NK-92 (cell line): ENCODE results near the gene FAM163B.

Source experiments
- DNase-seq: peaks from one replicate; lab custom pipeline; 2025; ENCODE audit not compliant: unreplicated experiment; lab: John Stamatoyannopoulos, UW

FAM163B gene

DNA sequence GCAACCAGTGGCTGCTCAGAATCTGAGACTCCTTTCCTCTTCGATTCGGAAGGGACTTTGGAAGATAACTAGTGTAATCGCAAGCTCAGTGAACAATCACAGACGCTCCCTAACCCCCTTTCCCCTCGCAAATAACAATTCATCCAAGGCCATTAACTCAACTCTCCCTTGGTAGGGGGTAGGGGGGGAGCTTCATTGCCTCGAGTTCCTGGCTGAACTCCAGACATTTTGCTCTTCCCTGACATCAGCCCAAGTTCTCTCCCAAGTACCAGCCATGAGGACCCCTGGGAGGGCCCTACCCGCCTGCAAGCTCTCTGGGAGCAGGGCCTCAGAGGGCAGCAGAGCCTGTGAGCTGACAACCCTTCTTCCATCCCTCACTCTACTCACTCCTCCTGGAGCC lies 8.4 kb downstream of the FAM163B start:
- no peak for DNase-seq

DNA sequence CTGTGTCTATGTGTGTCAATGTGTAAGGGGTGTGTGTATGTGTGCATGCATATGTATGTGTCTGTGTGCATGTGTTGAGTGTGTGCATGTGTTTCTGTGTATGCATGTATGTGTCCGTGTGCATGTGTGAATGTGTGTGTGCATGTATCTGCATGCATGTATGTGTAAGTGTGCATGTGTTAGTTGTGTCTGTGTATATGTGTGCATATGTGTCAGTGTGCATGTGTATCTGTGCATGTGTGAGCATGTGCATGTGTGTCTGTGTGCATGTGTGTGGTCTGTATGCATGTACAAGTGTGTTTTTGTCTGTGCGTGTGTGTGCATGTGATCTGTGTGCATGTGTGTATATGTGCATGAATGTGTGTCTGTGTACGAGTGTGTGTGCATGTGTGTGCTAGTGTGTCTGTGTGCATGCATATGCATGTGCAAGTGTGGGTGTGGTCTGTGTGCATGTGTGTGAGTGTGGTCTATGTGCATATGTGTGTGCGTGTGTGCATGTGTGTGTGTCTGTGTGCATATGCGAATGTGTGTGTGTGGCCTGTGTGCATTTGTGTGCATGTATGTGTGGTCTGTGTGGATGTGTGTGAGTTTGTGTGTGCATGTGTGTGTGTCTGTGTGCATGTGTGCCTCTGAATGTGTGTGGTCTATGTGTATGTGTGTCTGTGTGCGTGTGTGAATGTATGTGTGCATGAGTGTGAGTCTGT lies 9.6 kb downstream of the FAM163B start:
- no peak for DNase-seq

DNA sequence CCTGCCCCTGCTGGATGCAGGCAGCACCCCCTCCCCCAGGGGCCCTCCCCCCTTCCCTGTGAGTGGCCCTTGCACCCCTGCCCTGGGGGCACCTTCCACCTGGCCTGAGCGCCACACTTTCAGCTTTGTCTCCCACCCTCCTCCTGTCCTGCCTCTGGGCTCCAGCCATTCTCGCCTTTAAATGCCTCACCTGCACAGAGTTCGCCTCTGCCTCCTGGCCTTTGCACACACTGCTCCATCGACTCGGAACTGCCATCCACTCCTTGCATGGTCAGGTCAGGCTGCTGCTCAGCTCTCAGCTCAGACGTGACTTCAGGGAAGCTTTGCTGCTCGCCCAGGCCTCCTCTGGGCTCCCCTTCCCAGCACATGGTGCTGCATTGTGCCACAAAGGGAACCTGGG lies 10.2 kb downstream of the FAM163B start:
- no peak for DNase-seq

DNA sequence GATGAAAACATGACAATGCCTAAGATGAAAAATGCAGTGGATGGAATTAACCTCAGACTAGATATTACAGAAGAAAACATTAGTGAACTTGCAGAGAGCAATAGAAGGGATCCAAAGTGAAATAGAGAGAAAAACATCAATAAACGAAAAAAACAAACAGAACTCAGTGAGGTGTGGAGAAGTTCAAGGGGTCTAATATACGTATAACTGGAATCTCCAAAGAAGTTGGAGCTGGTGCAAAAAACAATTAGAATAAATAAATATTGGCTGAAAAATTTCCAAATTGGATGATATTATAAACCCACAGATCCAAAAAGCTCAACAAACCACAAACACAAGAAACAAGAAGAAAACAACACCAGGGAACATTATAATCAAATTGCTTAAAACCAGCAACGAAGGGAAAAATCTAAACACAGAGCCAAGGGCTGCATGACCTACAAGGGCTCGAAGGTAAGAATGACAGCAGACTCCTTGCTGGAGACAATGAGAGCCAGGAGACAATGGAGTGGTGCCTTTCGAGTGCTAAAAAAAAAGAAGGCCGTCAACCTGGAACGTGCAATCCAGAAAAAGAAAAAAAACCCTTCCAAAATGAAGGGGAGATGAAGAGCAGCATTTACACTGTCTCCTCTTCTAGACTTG lies 11.8 kb downstream of the FAM163B start:
- DNase-seq = no peak

DNA sequence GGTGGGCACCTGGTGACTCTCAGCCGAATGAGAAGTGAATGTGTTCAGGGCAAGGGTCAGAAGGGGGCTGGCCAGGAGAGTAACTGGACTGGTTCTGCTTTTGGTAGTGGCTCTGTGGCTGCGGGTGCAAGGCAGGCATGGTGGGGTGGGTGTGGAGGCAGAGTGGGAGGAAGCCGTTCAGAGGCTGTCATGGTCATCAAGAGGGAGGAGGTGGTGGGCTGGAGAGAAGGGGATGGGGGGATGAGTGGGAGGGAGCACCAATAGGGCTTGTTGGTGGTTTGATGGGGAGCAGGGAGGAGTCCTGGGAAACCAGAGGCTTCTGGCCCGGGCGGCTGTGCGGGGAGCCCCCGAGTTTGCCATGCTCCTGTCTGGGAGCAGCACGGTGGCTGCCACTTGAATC lies 13.3 kb downstream of the FAM163B start:
- no peak for DNase-seq

DNA sequence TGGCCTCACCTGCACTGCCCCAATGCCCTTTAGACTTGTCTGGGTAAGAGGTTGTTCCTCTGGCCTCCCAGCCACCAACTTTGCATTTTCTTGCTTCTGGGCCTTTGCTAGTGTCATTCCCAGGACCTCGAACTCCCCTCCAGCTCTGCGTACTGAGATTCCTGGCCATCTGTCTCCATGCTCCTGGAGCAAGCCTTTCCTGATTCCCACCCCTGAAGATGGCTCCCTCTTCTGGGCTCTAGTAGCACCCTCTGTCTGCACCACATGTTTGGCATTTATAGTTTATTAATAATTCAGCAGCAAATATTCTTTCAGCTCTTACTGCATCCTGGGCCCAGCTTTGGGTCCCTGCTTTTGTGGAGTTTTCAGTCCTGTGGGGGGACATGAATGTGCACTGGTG lies 14.9 kb downstream of the FAM163B start:
- no peak for DNase-seq

DNA sequence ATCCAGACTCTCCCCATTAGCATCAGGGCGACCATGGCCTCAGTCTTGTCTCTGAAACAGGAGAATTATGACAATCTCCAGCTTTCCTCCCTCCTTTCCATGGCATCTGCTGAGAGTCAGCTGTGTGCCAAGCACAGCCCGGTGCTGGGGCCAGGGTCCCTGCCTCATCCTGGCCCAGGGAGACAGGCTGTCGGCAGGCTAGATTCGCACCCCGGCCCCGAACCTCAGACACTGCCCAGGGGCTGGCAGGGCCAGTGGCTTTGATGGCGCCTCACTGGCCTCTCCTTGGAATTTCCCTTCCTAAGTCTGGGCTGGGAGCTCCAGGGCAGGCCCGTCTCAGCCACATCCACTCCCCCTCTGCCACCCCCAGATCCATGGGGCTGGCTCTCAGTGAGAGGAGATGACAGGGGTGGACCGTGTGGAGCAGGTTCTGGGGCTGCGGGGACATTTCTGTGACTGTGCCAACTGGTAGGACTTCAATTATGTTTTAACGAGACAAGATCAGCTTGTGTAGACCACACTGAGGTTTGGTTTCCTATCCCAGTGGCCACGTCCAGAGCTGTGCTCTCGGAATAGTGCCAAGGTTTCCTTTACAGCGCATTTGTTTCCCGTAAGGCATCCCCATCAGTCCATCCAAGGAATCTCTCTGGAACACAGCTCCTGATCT lies 15.5 kb downstream of the FAM163B start:
- no peak for DNase-seq

DNA sequence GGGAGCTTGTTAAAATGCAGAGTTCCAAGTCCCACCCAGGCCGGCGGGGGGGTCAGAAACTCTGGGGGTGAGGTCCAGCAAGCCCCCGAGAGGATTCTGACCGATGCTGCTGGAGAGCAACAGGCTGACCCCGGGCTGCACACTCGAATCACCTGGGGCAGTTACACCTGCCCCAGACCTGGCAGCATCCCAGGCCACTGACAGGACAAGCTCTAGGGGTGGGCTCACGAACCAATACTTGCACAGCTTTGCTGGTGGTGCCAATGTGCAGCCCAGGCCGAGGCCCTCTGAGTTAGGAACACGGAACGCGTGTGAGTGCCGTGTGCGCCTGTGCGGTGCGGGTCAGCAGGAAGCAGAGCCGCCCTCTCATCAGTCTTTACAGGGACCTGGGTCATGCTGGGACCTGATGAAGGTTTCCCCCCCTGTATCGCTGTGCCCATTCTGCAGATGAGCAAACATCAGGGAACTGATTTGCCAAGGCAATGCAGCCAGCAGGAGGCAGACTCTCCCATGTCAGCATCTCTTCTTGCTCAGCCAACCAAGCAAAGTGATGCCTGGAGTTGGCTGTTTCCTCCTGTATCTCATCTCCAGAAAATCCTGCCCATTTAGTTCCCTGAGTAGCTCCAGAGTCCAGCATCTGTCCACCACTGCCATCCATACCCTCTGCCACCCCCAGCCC lies 16.3 kb downstream of the FAM163B start:
- DNase-seq = no peak

DNA sequence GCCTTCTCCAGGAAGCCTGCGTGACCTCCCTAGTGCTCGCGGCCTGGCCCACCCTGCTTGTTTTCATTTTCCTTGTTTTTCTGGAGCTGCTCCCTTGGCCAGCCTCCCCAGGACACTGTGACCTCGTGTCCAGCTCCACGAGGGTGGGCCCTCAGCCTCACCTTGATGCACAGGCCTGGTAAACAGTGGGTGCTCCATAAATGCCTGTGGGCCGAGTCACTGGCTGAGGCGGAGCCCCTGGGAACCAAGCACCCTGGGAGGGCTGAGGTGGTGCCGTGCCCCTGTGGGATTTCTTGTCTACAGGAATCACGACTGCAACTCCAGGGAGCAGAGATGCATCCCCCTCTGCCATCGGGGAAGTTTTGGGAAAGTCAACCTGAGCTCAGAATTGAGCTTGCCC lies 17.2 kb downstream of the FAM163B start:
- DNase-seq = no peak

DNA sequence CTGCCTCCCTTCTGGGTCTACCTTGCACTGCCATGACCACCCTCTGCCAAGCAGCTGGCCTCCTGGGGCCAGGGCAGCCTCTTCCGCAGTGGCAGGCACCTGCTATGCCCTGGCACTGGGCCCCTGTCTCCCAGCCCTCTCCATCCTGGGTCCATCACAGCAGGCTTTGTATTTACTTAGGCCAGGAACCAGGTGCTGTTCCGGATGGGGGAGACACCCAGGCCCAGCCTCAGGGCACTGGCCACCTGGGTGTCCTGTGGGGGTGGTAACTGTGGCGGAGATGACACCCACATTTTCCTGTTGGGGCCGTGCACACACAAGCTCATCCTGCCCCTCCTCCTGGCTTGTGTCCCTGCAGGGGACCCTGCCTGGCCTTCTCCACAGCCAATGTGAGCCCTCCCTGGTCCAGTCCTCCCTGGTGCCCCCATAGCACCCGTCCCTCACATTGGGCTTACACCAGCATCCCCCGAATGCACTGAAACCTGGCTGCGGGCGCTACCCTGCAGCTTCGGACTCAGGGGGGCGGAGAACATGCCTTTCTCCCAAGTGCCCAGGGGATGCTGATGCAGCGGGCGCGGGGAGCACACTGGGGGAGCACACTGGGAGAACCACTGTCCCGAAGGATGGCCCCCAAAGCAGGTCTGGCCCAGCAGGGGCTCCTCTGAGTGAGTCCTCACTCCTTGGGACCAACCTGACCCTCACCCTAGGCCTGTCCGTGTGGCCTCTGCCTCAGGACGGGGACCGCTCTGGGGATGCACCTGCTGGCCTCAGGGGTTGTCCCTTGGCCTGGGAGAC lies 17.9 kb downstream of the FAM163B start:
- DNase-seq = no peak

DNA sequence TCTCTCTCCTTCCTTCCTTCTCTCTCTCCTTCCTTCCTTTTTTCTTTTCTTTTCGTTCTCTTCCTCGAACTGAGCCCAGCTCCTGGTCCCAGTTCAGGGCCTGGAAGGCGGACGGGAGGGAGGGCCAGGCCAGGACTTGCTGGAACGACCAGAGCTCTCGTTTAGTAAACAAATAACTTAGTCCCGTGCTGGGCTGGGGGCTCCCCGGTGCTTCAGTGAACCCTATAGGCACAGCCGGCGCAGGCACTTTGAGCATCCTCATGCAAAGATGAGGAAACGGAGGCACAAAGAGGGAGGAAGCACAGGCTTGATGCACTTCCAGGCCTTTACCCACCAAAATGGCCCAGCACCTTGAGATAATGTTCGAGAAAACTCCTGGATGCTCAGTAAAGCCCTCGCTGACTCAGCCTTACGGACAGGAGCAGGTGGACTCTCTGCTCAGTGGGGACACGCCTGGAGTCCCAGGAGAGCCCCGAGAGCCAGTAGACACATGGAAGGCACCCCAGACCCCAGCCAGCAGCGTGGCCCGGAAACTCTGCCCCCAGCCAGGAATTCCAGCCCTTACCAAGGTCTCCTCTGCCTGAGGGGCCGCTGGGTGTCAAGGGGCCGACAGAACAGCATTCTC lies 18.8 kb downstream of the FAM163B start:
- no peak for DNase-seq

DNA sequence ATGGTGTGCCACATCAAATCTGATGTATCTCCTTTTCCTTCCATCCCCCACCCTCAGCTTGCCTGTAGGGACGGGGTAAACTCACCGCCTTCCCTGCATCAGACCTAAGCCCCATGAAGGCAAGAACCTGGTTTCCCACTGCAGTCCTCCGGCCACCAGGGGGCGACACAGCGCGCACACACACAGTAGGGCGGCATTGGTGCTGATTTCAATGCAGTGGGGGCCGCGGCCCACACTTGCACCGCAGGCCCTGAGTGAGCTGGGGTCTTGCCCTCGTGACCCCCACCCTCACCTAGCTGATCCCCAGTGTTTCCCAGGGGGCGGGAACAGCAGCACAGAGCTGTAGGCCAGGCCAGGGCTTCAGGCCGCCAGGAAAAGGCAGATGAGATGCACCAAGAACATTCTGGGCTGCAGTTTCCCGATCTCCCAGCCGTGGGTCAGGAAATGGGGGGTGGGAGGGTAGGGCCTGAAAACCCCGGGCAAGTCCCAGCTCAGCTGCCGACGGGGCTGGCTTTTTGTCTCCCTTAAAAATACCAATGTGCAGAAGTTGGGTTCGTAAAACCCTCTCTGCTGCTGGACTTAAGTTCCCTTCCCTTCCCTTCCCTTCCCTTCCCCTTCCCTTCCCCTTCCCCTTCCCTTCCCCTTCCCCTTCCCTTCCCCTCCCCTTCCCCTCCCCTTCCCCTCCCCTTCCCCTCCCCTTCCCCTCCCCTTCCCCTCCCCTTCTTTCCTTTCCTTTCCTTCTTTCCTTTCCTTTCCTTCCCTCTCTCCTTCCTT lies 19.5 kb downstream of the FAM163B start:
- DNase-seq = no peak

DNA sequence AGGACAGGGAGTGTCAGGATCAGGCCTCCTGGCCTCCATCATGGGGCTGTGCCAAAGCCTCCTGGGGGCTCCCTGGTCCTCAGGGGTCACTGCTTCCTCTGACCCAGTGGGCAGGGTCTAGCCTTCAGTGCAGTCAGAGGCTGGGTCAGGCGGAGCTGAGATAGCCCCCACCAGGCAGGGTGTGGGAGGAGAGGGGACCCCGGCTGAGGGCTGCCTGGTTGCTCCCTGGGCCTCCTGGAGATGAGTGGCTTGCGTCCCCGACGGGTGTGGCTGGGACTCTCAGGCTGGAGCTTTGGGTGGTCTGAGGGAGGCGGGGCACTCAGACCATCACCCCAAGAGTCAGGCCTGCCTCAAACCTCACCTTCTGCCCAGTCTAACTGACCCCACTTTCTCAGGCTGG lies 21.7 kb downstream of the FAM163B start:
- DNase-seq = no peak

DNA sequence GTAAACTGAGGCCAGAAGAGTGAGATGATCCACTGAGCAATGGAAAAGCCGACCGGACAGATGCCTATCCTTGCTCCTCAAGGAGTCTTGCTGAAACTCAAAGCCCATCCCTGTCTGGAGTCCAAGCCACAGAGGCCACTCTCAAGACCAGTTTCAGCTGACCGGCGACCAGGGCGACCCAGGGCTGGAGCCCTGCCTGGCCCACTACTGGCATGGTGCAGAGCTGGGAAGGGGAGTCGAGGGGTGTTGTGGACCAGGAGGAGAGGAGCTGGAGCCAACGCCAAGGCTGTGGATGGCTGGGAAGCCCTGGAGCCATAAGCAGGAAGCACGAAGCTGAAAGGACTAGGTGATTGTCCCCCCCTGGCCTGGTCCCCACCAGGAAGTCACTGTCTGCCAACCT lies 22.1 kb downstream of the FAM163B start:
- no peak for DNase-seq

DNA sequence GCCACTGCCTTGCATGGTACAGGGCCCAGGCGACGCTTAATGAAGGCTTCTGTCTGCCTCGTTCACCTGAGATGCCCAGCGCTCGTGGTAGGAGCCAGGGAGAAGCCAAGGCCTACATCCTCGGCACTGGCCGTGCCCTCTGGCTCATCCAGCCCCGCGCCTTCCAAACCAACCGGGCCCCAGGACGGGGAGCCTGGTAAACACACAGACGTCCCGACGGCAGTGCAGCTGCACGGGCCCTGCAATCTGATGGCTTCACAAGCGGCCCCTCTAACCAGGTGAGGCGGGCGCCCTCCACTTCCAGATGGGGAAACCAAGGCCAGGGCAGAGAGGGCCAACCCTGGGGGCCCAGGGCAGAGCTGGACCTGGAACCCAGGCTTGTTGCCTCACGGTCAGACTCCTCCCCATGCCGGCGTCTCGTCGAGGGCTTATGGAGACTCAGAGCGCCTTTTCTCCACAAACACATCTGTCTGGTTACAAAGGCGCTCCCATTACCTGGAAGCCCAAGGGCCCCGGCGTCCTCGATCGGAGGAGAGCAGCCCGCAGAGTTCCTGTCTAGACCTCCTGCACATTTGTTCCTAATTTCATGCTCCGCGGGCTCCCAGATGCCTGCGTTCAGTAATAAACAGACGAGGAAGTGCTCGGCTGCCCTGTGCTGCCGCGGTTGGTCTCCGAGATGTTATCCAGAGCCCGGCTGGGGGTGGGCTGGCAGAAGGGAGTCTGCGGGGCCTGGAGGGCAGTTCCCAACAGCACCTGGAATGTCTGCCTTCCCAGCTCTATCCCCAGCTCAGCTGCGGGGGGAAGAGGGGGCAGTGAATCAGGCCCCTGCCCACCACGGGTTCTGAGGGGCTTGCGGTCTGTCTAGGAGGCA lies 23.5 kb downstream of the FAM163B start:
- DNase-seq = no peak

DNA sequence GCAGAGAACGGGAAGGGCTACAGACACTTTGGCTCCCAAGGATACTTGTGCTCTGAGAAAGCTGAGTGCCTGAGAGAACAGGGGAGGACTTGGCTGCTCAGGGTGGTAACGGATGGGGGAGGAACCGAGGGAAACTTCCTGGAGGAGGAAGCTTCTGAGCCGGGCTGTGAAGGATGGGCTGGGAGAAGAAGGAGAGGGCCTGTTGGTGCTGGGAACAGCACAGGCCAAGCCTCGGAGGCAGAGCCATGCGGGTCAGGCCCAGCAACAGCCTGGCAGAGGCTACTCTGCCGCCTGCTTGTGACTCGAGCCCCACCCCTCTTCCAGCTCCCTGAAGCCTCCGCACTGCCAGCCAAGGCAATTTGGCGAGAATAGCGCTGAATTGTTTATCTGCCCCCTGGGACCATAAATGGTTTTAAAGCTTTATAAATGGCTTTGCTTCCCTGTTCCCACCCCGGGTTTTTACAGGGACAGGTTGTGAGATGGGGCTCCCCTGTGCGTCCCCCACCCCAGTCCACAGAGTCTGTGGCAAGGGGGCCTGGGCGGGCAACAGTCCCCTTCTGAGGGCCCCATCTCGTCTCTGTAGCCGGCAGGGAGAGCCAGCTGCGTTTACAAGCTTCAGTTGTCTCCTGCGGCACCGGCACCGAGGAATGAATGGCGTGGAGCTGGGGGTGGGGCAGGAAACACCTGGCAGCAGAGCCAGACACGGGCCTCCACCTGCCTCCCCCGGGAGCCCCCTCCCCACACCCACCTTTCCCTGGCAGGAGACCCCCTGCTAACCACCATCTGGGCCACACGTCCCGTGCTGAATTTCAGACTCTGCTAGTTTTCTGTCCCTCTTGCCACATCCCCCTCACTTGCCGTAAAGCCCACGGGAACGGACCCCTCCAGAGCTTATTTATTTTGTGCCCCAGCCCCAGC lies 24.4 kb downstream of the FAM163B start:
- no peak for DNase-seq

DNA sequence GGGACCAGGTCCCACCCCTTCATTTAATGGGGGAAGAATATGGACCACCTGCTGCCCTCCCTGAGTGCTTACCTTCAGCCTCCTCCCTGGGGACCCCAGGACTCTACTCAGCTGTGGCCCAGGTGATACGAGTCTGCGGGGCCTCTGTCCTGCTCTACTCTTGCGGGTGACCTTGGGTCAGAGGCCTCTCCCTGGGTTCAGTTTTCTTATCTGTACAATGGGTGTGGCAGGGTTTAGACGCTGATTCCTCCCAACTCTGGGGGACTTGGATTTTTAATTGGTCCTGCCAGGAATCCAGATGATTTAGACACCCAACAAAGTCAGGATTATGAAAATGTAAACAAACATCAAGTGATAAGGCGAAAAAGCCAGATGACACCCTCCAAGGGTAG lies 25.0 kb downstream of the FAM163B start:
- DNase-seq = no peak

DNA sequence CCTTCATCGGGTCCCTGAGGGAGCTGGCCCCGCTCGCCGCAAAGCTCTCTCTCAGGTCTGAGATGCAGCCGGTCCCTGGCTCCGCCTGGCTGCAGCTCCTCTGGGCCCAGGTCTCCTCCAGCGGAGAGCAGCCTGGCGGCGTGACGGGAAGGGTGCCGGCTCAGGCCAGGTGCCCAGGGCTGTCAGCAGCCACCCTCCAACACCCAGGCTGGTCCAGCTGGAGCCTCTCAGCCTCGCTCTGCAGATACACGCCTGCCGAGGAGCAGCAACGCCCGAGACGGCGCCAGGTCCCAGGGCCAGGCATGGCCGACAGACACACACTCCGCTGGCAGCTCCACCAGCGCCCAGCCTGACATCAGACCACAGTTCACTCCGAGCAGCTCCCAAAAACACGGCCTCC lies 25.6 kb downstream of the FAM163B start:
- no peak for DNase-seq
